PFSK-1 (cell line): ENCODE measurements around the gene NOTUM.

ENCODE experiments used
- FOXP2 ChIP-seq: optimal IDR thresholded peaks from 2 replicates; pipeline ENCODE3; 2011; ENCODE audit warnings: borderline replicate concordance, control low read depth, inconsistent platforms; ENCODE audit not compliant: insufficient read depth; ENCODE audit errors: extremely low read length, extremely low read depth
- POLR2AphosphoS5 ChIP-seq: IDR thresholded peaks from 2 replicates; pipeline ENCODE4 v1.6.1; 2012; ENCODE audit warnings: low read depth, mild to moderate bottlenecking, control low read depth, low read length, moderate library complexity
- SIN3A ChIP-seq: IDR thresholded peaks from 2 replicates; pipeline ENCODE4 v1.6.1; 2012; ENCODE audit warnings: mild to moderate bottlenecking, low read length, moderate library complexity, borderline replicate concordance; ENCODE audit not compliant: insufficient read depth
- TAF1 ChIP-seq: IDR thresholded peaks from 2 replicates; pipeline ENCODE4 v1.6.1; 2012; ENCODE audit warnings: low read length, control low read depth, borderline replicate concordance; ENCODE audit not compliant: insufficient read depth
- TF ChIP-seq, protein P1 (sequence below), 2 experiments: IDR thresholded peaks; 2 replicates each; pipeline versions ENCODE4 v1.6.1 to v1.8.0; 2011 to 2012; ENCODE audit warnings: low read depth in 2 of 2, low read length in 2 of 2, control low read depth in 1 of 2, inconsistent platforms in 1 of 2, mild to moderate bottlenecking in 1 of 2, moderate library complexity in 1 of 2; ENCODE audit not compliant: insufficient read depth in 1 of 2

DNA sequence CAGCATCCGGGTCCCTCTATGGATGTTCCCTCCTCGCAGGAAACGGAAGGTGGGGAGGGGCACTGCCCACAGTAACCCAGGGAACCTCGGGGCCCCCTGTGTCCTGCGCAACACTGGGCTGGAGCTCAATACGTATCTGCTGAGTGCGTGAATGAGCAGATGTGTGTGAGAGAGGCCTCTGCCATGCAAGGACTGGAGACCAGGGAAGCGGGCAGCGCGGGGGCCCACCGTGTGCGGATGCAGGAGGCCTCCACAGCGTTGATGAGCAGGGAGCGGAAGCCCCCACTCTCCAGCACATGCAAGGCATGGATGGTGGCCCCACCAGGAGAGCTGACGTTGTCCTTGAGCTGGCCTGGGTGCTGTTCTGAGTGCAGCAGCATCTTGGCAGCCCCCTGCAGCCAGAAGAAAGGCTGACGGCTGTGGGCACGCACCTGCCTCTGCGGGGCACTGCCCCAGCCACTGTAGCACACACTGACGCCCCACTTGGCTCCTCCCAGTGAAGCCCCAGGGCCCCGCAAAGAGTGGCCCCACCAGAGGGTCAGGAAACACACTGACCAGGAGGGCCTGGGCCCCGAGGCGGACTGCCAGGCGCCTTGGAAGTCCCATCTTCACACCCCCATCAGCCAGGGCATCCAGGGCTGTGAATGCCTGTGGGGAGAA lies 26.8 kb downstream of the NOTUM start:
- no peak for TF ChIP-seq TAF1
- TF ChIP-seq POLR2AphosphoS5, result no peak
- TF ChIP-seq SIN3A, result no peak
- TF ChIP-seq, protein P1, sequence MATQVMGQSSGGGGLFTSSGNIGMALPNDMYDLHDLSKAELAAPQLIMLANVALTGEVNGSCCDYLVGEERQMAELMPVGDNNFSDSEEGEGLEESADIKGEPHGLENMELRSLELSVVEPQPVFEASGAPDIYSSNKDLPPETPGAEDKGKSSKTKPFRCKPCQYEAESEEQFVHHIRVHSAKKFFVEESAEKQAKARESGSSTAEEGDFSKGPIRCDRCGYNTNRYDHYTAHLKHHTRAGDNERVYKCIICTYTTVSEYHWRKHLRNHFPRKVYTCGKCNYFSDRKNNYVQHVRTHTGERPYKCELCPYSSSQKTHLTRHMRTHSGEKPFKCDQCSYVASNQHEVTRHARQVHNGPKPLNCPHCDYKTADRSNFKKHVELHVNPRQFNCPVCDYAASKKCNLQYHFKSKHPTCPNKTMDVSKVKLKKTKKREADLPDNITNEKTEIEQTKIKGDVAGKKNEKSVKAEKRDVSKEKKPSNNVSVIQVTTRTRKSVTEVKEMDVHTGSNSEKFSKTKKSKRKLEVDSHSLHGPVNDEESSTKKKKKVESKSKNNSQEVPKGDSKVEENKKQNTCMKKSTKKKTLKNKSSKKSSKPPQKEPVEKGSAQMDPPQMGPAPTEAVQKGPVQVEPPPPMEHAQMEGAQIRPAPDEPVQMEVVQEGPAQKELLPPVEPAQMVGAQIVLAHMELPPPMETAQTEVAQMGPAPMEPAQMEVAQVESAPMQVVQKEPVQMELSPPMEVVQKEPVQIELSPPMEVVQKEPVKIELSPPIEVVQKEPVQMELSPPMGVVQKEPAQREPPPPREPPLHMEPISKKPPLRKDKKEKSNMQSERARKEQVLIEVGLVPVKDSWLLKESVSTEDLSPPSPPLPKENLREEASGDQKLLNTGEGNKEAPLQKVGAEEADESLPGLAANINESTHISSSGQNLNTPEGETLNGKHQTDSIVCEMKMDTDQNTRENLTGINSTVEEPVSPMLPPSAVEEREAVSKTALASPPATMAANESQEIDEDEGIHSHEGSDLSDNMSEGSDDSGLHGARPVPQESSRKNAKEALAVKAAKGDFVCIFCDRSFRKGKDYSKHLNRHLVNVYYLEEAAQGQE (IDR thresholded peaks at IDR 0.05; ENCODE audit: insufficient read depth in 1 of 2, low read depth in 2 of 2, low read length in 2 of 2), result no peak
- no peak for TF ChIP-seq FOXP2
